HG02885 (cell line): ENCODE measurements around the gene TLX1.
"Not testable (repeated sequence)": the region's sequence is repeated elsewhere in the genome, so short reads cannot be mapped to it uniquely, and the experiment has no call there.

ENCODE experiments used
- ATAC-seq: cut with Tn5 transposase; IDR thresholded peaks from one replicate; pipeline ENCODE4 v1.9.1; 2021; ENCODE audit warnings: mild to moderate bottlenecking; ENCODE audit not compliant: unreplicated experiment, poor library complexity

The TLX1 gene

DNA sequence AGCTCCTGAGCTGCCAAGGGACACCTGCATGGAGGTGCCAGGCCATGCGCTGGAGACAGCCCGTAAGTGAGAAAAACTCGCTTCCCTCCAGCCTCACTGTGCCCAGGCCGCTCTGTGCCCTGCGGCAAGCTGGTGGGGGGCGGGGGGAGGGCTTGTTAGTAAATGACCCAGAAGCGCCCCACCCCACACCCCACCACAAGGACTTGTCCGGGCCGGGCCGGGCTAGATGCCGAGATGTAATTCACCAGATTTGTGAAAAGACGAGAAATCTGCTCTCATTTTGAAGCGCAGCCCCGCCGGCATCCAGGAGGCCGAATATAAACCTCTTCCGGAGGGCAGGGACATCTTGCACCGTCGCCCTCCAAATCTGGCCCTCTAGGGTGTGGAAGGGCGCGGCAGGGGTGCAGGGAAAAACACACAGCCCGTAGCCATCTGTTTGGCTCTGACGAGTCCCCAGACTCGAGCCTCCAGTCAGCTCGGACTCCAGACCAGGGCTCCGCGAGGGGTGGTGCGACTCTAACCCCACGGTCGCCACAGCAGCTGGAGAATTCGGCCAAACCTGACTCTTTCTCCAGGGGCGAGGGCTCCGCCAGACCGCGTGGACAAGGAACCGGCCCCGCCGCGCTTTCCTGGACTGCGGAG lies 14.8 kb downstream of the TLX1 start:
- ATAC-seq: no peak

DNA sequence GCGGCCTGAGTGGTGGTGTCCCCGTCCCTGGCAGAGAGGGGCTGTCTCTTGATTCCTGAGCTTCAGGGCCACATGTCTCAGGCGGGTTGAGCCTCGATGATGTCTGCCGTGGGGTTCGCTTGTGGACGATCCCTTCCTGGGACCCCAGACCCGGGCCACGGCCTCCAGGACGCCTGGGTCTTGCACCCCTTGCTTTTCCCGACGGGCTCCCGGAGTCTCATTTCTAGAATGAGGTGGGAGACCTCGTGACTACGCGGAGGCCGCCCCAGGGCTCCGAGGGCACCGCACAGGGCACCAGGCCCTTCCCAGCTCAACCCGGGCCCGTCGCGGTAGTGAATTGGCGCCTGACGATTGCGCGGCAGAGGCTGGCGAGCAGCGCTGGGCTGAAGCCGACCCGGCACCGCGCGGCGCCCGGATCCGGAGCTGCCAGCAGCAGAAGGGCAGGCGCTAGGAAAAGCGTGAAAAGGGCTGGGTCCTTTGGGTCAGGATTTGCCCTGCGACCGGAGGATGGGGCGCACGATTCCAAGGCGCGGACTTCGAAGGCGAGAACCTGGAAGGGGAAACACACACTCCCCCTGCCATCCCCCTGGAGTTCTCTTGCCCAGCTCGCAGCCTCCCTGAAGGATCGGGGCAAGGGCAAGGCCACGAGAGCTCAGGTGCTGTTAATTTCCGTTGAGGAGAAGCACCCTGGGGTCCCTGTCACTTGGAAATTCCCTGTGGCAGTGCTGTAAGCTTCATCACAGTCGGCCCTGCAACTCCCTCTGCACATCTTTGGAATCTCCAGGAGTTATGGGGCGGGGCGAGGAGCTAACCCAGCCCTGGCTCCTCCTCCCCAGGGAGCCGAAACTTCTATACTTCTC lies 15.5 kb downstream of the TLX1 start:
- no peak for ATAC-seq

DNA sequence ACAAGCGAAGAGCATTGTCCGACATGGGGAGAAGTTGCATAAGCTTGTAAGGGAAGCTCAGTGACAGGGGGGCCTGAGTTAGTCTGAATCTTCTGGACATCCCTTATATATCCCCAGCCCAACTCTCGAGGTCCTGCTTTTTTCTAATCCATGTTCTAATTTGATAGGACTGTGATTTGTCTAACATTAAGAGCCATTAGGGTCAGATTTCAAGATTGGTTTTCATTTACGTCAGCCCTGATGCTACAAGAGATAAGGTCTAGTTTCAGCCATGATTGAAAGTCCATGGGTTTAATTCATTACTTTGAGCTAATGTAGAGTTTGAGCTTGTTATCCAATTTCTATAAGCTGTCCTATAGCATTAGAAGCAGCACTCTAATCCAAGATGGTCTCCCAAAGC lies 20.3 kb downstream of the TLX1 start:
- no peak for ATAC-seq

DNA sequence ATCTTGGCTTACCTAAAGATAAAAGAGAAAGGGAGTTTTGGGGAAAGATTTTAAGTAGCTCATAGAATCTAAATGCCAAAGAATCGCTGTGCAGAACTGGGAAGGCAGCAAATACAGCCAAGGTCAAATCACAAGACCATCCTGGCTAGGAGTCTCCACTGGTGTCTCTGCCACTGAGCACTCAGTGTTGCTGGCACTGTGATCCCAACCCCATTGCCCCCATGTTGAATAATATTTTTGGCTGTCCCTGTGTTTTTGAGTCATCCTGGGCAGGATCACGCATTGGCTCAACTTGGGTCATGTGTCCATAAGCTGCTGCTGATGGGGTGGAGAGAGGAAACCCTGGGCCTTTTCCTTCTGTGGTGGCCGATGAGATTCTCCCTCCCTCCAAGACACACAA lies 21.2 kb downstream of the TLX1 start:
- ATAC-seq: no peak

DNA sequence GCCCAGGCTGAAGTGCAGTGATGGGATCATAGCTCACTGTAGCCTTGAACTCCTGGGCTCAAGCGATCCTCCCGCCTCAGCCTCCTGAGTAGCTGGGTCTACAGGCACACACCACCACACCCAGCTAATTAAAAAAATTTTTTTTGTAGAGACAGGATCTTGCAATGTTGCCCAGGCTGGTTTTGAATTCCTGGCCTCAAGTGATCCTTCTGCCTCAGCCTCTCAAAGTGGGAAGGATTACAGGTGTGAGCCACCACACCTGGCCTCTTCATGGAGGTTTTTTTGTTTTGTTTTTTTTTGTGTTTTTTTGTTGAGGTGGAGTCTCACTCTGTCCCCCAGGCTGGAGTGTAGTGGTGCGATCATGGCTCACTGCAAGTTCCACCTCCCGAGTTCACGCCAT lies 23.4 kb downstream of the TLX1 start:
- ATAC-seq: not testable (repeated sequence)

DNA sequence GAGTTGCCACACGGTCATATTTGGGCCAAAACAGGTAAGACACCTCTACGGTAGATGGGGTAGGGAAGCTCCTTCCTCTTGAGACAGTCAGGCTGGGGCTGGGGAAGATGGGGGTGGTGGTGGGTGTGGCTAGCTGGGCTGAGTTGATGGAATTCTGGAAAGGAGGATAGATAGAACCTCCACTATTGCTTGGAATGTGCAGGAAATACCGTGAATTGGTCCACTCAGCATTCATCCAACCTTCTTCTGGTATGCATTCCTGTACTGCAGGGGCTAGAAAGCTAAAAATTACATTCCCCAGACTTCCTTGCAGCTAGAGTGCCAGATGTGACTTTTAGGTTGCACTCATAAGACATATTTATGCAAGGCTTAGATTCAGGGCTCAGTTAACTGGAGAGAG lies 24.8 kb downstream of the TLX1 start:
- no peak for ATAC-seq

DNA sequence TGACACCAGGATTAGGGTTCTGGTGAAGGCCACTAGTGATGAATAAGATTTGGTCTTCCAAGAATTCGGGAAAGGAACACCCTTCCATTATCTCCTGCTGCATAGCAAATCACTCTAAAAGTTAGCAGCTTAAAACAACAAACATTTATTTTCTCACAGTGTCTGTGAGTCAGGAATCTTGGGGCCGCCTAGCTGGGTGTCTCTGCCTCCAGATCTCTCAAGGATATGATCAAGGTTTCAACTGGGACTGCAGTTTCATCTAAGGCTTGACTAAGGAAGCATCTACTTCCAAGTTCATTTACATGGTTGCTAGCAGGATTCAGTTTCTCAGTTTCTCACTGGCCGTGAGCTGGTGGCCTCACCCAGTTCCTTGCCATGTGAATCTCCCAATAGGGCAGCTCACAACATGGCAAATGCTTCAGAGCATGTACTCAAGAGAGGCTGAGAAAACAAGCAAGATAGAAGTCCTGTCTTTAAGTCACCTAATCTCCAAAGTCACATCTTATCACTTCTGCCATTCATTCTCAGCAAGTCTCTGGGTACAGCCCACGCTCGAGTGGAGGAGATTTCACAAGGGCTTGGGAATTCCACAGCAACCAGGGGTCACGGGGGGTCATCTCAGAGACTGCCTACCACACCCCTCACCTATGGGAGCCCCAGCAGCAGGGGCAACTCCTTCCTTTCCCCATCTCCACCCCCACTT lies 26.8 kb downstream of the TLX1 start:
- no peak for ATAC-seq

DNA sequence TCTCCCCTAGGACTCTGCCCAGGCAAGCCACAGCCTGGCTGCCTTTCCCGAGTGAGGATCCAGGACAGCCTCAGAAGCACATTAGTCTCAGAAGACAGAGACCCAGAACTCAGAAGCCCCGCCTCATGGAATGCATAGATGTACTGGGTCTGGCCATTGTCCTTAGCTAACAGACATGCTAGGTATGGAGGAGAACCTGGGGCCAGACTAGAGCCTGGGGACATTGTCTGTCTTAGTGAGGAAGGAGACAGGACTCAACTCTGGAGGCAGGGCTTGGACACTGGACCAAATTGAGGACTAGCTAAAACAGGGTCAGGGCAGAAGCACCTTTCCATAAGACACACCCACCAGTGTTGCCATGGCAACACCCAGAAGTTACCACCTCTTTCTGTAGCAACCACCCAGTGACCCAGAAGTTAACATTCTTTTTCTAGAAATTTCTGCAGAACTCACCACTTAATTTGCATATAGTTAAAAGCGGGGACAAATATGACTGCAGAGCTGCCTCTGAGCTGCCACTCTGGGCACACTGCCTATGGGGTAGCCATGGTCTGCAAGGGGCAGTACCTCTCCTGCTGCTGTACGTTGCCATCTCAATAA lies 27.5 kb downstream of the TLX1 start:
- no peak for ATAC-seq

DNA sequence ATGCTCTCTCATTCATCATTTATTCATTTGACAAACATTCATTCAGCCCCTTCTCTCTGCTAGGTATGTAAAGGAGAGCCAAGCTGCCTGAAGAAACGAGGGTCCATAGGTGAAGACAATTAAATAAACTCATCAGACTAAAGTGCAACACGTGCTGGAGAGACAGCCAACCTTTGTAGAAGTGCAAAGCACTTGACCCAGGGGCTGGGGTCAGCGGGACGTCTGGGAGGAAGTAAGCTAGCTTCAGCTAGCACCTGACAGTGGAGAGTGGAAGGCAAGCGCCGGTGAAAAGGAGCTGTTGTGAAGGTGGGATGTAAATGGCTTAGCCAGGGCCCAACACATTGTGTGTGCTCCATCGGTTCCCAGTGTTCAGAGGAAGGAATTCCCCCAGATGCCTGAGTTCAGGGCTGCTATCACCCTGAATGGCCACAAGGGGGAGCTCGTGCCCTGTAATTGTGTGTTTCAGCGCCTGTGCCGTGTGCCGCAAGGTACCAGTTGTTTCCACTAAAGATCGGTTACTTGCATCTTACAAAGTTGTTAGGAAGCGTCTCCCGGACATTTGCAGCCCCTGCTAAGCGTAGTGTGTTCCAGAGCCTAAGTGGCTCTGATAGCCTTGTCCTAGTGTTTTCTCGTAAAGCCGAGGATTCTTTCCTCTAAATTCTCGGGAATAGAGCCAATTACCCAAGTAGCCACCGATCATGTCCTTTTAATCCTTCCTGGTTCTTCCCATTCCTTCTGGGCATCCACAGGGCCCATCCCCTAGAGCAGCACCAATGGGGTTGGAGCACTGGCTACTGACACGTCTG lies 30.6 kb downstream of the TLX1 start:
- no peak for ATAC-seq

DNA sequence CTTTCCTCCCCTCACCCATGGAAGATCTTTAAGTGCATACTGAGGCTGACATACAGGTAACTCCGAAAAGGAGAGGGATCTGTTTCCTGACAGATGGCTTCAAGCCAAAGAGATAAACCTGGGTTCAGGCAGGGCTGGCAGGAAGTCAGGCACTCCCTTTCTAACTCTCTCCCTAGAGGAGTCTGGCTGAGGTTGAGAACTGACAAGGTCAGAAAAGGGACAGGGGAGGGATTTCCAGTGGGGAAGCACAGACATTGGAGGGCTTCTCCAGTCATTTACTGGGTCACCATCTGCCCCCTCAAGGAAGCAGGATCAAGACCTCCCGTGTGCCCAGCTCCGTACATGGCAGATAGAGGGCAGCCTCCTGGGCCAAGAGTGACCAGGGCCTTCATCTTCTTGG lies 31.6 kb downstream of the TLX1 start:
- no peak for ATAC-seq

DNA sequence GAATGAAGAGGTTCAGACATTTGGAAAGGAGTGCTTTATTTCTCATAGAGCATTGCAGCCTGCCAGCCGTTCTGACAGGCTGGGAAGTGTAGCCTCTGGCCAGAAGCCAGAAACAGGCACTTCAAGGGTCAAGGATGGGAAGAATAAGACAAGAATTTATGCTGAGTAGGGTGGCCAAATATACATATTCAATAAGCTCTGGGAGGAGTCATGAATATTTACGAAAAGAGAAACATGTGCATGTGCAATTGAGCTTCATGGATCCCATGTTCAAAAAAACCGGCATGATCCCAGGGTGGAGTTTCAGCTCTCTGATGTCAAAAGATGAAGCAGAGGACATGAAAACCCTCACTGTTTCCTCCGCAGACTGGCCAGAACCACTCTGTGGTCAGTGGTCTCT lies 32.9 kb downstream of the TLX1 start:
- ATAC-seq: no peak

DNA sequence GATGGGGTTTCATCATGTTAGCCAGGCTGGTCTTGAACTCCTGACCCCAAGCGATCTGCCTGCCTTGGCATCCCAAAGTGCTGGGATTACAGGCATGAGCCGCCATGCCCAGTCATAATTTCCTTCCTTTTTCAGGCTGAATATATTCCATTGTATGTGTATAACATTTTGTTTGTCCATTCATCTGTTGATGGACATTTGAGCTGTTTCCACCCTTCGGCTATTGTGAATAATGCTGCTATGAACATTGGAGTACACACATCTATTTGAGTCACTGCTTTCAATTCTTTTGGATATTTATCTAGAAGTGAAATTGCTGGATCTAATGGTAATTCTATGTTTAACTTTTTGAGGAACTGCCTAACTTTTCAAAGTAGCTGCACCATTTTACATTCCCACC lies 34.6 kb downstream of the TLX1 start:
- no peak for ATAC-seq

DNA sequence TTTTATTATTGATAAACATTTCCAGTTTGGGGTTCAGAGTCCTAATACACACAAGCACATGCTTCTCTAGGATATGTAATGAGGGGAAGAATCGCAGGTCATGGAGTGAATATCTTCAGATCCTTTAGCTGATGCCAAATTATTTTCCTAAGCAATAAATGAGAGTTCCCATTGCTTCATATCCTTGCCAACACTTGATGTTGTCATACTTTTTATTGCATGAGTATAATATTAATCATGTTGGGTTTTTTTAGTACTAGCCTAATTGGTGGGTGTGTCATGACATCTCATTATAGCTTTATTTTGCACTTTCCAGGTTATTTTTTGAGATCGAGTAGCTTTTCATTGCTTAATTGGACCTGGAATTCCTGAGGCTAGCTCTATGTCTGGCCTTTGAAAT lies 35.3 kb downstream of the TLX1 start:
- ATAC-seq: no peak

DNA sequence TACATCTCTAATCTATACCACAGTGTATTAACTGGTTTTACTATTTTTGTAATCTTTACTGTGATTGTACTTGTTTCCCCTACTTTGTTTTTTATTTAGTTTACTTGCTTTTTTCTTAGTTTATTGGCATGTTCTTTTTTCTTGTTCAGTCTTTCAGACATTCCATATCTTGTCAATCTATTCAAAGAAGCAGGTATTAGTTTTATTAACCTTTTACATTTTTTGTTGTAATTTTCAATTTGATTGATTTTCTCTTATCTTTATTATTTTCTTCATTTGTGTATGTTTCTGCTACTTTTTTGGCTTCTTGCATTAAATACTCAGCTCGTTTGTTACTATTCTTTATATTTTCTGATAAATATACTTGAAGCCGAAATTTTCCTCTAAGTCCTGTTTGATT lies 41.6 kb downstream of the TLX1 start:
- ATAC-seq: no peak

DNA sequence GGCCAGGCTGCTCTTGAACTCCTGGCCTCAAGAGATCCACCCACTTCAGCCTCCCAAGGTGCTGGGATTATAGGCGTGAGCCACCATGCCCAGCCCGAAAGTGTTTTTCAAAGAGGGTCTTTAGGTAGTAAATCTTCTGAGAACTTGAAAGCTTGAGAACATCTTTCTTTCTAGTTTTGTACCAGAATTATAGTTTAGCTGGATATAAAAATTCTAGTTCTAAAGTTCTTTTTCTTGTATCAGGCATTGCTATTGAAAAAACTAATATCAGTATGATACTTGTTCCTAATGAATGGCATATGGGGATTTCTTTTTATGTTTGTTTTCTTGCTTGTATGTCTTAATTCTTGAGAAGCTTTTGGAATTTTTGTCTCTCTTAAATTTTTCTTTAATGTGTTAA lies 43.2 kb downstream of the TLX1 start:
- ATAC-seq: no peak

DNA sequence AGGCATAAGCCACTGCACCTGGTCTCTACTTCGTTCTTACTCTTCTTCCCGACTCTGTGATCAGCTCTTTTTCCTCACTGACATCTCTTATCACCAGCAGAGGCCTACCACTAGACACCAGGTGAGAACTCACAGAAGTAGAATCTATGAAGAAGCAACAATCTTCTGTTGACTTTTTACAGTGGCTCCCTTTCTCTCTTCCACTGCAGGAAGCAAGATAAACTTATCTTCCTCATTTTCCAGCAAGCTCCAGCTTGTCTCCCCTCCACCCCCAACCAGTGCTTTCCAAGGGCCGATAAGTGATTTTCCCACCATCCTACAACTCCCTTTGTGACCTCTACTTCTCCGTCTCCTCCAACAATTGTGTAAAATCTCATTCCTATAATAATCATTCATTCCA lies 45.5 kb downstream of the TLX1 start:
- ATAC-seq: no peak

DNA sequence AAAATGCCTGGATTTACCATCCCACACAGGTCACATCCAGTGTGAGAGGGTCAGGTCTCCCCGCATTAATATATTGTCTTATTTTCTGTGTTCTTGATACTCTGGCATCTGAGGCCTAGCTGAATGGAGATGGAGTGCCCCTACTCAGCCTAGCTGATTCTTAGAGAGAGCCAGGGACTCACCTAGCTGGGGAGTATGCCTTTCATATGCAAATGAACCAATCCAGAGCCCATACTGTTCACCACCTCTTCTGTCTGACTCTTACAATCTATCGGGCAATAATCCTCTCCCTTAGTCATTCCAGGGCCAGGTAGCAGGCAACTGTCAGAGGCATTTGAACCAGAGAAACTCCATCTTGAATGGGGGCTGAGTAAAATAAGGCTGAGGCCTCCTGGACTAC lies 51.8 kb downstream of the TLX1 start:
- no peak for ATAC-seq

DNA sequence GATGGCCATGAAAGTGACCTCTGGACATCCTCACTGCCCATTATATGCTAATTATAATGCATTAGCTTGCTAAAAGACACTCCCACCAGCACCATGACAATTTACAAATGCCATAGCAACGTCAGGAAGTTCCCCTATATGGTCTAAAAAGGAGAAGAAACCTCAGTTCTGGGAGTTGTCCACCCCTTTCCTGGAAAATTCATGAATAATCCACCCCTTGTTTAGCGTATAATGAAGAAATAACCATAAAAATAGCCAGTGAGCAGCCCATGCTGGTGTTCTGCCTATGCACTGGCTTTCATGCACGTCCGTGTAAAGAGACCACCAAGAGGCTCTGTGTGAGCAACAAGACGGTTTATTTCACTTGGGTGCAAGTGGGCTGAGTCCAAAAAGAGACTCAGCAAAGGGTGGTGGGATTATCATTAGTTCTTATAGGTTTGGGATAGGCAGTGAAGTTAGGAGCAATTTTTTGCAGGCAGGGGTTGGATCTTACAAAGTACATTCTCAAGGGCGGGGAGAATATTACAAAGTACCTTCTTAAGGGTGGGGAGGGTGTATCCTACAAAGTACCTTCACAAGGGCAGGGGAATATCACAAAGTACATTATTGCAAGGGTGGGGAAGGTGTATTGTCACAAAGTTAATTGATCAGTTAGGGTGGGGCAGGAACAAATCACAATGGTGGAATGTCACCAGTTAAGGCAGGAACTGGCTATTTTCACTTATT lies 52.5 kb downstream of the TLX1 start:
- no peak for ATAC-seq
